Mesodermal cell (in vitro differentiated cells): ENCODE measurements around the gene EXO1.
A peak's percentile ranks its signal among the peaks of the same experiment; 100 is the strongest.
"Not testable (repeated sequence)": the region's sequence is repeated elsewhere in the genome, so short reads cannot be mapped to it uniquely, and the experiment has no call there.

Experiments used
- H3K27ac ChIP-seq: 2 replicates; pipeline ENCODE4 v1.7.0; 2013; ENCODE audit warnings: mild to moderate bottlenecking, low read depth, low read length, moderate library complexity; ENCODE audit not compliant: severe bottlenecking
- H3K36me3 ChIP-seq: 2 replicates; pipeline ENCODE4 v1.7.1; 2013; ENCODE audit warnings: mild to moderate bottlenecking, low read length, moderate library complexity; ENCODE audit not compliant: control insufficient read depth, insufficient read depth
- H3K4me1 ChIP-seq: one replicate; pipeline ENCODE4 v1.7.1; 2013; ENCODE audit warnings: mild to moderate bottlenecking, low read length; ENCODE audit not compliant: insufficient read depth, control insufficient read depth, poor library complexity, severe bottlenecking
- H3K4me3 ChIP-seq: 2 replicates; pipeline ENCODE4 v1.7.0; 2013; ENCODE audit warnings: low read length, control low read depth, mild to moderate bottlenecking; ENCODE audit not compliant: insufficient read depth, poor library complexity, severe bottlenecking; ENCODE audit errors: extremely low read depth
- H3K9me3 ChIP-seq: 2 replicates; pipeline ENCODE4 v1.7.1; 2013; ENCODE audit warnings: mild to moderate bottlenecking, low read length, moderate library complexity; ENCODE audit not compliant: control insufficient read depth
- WGBS, 2 experiments: methylation state at CpG; one replicate each; pipeline ENCODE4 v1.1.5; 2013; ENCODE audit warnings: missing lambda C conversion rate in 2 of 2; ENCODE audit not compliant: insufficient coverage in 2 of 2; 5-methylcytosine and 5-hydroxymethylcytosine counted together

EXO1 gene

DNA sequence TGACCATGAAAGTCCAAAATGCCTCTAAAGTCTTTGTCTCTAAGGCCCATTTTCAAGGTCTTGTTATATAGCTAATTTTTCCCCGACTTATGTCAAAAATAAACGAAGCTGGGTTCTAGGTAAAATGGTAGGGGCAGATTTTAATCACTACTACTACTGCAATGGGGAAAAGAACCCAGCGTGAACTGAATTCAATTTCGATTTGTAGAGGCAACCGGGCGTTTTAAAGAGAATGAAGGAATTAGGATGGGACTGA lies 536 bp upstream of the EXO1 start:
- 0% methylated on average over 4 of the region's 6 CpGs for WGBS, 2 experiments
- H3K36me3 ChIP-seq, result peaks cover 18% of the 10 kb centered on the region
- peak overlapping the region; percentile 83 for H3K4me3 ChIP-seq
- H3K27ac ChIP-seq, result peak overlapping the region; percentile 90
- H3K4me1 ChIP-seq, result peaks cover under 1% of the 10 kb centered on the region
- no peaks in the 10 kb centered on the region for H3K9me3 ChIP-seq

DNA sequence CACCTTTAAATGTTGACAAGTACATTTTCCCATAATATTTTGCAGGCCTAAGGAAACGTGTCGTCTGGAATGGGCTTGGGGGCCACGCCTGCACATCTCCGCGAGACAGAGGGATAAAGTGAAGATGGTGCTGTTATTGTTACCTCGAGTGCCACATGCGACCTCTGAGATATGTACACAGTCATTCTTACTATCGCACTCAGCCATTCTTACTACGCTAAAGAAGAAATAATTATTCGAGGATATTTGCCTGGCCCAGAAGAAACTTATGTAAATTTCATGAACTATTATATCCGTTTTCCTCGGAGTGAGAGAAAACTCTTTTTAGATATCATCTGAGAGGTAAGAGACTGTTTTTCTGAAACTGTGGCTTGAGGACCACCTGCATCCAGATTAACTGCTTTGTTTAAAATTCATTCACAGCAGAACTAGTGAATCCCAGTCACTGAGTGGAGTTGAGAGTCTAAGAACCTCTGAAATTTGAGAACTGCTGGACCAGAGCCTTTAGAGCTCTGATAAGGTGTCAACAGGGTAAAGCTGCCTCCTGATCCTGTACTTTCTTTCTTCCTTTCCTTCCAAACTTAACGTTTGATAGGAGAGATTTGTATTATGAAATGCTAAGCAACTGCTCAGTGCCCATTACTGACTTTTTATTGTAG lies 811 bp downstream of the EXO1 start:
- H3K4me3 ChIP-seq, result peak overlapping the region; percentile 83

DNA sequence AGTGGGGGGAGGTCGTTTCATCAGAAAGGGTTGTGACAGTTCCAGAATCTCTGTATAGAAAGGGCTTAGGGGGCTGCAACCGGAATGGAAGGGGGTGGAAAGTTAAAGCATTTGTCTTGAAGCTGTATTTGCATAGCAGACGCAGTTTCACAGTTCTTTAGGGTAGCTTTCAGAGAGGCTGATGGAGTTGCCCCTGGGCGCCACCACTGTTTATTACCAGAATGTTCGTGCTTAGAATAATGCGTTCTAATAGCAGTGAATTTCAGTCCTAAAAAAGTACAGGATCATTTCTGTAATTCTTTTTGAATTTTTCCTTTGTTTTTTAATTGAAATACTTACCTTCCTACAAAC lies 1.3 kb downstream of the EXO1 start:
- no peak overlapping the region for H3K27ac ChIP-seq

More for the DNA sequence above, 811 bp downstream of the EXO1 start:
- Histone ChIP-seq H3K27ac (no peak overlapping the region), H3K9me3 (no peaks in the 10 kb centered on the region), H3K4me1 (no peaks in the 10 kb centered on the region), H3K36me3 (peaks cover 30% of the 10 kb centered on the region)
- WGBS, 2 experiments, result 10% methylated on average over 3 of the region's 13 CpGs; no CpG with 5 or more reads in 1 of the 2 experiments

DNA sequence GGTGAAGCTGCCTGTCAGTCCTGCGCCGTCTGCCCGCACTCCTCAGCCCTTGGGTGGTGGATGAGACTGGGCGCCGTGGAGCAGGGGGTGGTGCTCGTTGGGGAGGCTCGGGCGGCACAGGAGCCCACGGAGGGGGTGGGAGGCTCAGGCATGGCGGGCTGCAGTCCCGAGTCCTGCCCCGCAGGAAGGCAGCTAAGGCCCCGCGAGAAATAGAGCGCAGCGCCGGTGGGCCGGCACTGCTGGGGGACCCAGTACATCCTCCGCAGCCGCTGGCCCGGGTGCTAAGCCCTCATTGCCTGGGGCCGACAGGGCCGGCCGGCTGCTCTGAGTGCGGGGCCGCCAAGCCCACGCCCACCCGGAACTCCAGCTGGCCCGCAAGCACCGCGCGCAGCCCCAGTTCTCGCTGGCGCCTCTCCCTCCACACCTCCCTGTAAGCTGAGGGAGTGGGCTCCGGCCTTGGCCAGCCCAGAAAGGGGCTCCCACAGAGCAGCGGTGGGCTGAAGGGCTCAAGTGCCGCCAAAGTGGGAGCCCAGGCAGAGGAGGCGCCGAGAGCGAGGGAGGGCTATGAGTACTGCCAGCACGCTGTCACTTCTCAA lies 7.6 kb downstream of the EXO1 start:
- H3K36me3 ChIP-seq, result peaks cover 65% of the 10 kb centered on the region
- not testable (repeated sequence) for H3K4me3 ChIP-seq, H3K4me1 ChIP-seq, H3K9me3 ChIP-seq, H3K27ac ChIP-seq
- 96 to 98% methylated on average over 26 to 28 of the region's 41 CpGs for WGBS, 2 experiments

More for the DNA sequence above, 1.3 kb downstream of the EXO1 start:
- Histone ChIP-seq H3K4me3 (peak overlapping the region; percentile 83), H3K4me1 (no peaks in the 10 kb centered on the region), H3K9me3 (no peaks in the 10 kb centered on the region), H3K36me3 (peaks cover 35% of the 10 kb centered on the region)
- 26 to 50% methylated on average over 3 to 4 of the region's 6 CpGs for WGBS, 2 experiments

DNA sequence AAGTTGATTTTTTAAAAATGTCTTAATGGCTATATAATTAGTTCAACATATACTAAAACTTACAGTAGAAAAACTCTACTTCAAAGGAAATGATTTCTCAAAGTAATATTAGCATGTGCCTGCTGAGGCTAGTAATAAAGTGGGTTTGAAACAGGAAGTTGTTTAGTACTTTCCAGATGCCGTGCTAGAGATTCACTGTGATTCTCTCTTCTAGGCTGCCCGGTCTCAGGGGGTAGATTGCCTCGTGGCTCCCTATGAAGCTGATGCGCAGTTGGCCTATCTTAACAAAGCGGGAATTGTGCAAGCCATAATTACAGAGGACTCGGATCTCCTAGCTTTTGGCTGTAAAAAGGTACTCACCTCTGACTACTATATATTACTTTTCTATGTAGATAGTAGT lies 9.1 kb downstream of the EXO1 start:
- H3K4me3 ChIP-seq, result no peak overlapping the region
- no peak overlapping the region for H3K27ac ChIP-seq
- 90 to 98% methylated on average over 4 to 5 of the region's 6 CpGs for WGBS, 2 experiments
- H3K36me3 ChIP-seq, result peaks cover 65% of the 10 kb centered on the region
- H3K4me1 ChIP-seq, result no peaks in the 10 kb centered on the region
- H3K9me3 ChIP-seq, result no peaks in the 10 kb centered on the region

DNA sequence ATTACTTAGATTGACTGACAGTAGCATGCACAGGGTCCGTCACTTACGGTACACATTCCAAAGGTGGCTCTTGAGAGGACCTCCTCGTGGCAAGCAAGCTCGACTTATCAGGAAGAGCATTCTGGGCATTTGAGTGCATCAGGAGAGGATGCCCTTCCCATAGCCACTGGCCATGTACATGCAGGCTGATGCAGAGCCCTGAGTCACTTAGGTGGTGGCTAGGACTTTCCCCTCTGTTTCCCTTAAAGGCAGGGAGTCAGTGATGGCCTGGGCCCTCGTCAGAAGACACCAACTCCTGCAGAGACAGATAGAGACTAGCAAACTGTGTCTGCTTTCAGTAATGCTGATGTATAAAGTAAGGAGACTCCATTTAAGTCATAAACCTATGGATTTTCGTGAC lies 12.9 kb downstream of the EXO1 start:
- Histone ChIP-seq H3K9me3 (no peaks in the 10 kb centered on the region), H3K36me3 (peaks cover 53% of the 10 kb centered on the region), H3K4me3 (no peak overlapping the region), H3K4me1 (no peaks in the 10 kb centered on the region), H3K27ac (no peak overlapping the region)
- 84 to 98% methylated on average over 4 to 5 of the region's 6 CpGs for WGBS, 2 experiments

DNA sequence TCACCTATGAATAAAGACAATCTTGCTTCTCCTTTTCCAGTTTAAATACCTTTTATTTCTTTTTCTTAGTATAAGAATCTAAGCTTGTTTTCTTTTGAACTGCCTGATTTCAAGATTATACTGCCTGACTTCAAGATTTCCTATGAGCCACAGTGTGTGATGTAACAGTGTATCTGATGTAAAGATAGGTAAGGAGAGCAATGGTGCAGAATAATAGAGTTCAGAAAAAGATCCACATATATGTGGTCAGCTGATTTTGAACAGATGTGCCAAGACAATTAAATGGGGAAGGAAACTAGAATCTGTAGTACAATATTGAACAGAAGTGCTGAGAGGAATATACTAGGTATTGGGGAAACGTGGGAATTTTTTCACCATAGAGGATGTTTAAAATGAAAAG lies 21.0 kb downstream of the EXO1 start:
- H3K27ac ChIP-seq, result no peak overlapping the region
- no CpG with 5 or more reads among the region's 1 CpG for WGBS, 2 experiments

DNA sequence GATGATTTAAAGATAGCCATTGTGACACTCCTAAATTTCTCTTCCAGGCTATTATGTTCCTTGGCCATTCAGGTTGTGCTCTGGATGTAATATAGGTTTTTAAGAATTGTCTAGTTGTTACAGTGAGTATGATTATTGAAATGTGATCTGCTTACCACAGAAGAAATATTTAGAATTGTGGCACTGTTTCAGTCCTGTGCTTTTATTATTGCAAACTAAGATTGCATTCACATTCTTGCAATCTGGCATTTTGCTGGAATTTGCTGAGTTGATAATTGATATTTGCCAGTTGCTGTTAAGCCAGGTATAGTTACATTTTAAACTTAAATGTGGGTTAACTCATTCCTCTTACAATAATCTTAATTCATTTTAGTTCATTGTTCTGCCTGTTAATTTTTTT lies 22.3 kb downstream of the EXO1 start:
- Histone ChIP-seq H3K36me3 (peaks cover 57% of the 10 kb centered on the region), H3K4me1 (no peaks in the 10 kb centered on the region), H3K9me3 (no peaks in the 10 kb centered on the region)

More for the DNA sequence above, 21.0 kb downstream of the EXO1 start:
- no peaks in the 10 kb centered on the region for H3K9me3 ChIP-seq
- H3K36me3 ChIP-seq, result peaks cover 57% of the 10 kb centered on the region
- H3K4me3 ChIP-seq, result no peak overlapping the region
- H3K4me1 ChIP-seq, result no peaks in the 10 kb centered on the region

DNA sequence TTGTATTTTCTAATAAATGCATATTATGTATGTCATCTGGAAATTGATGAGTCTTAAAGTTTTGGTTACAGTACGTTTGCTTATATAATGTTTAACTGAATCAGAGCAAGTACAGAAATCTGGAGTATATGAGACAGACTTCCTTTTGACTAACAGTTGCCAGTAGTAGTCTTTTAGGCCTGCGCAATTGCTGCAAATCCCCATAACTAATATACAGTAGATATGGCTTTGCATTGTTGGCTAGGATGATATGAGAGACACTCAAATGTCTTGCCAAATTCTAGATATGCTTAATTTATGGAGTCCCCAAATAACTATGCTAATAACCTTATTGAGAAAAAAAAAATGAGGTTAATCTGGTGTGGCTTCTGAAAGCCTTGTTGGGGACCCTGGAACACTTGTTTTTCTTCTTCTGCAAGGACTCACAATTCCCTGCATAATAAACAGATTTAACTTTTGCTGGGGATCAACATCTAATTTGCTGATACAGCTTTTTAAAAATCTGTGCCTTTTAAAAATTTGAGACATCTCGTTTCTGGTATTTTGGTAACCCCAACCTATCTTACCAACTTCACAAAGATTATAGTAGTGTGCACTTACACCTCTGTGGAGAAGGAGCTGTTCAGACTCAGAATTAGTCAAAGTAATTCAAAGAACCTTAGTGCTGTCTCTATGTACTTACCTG lies 22.9 kb downstream of the EXO1 start:
- Histone ChIP-seq H3K4me3 (no peak overlapping the region), H3K36me3 (peaks cover 55% of the 10 kb centered on the region)
- no CpG with 5 or more reads among the region's 3 CpGs for WGBS, 2 experiments

More for the DNA sequence above, 22.3 kb downstream of the EXO1 start:
- Histone ChIP-seq H3K4me3 (no peak overlapping the region), H3K27ac (no peak overlapping the region)

DNA sequence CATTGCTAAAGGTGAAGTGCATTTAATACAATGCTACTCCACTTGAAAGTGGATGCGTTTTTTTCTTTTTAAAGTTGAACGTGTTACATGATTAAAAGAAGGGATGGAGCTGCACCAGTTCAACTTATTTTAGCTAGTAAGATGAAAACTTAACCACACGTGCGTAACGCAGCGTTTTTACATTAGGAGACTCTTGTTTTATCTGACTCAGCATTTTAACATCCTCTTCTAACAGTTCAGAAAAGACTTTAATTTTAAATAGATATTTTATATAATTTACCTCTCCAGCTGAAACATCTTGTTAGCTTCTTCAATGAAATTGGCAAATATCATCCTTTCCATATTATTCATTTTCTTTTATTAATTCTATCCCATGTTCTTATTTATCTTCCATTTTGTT lies 33.4 kb downstream of the EXO1 start:
- Histone ChIP-seq H3K36me3 (peaks cover 38% of the 10 kb centered on the region), H3K9me3 (no peaks in the 10 kb centered on the region), H3K4me3 (no peak overlapping the region), H3K4me1 (no peaks in the 10 kb centered on the region), H3K27ac (no peak overlapping the region)
- 83% methylated on average over 2 of the region's 6 CpGs; no CpG with 5 or more reads in 1 of the 2 experiments for WGBS, 2 experiments

More for the DNA sequence above, 22.9 kb downstream of the EXO1 start:
- Histone ChIP-seq H3K27ac (no peak overlapping the region), H3K9me3 (no peaks in the 10 kb centered on the region), H3K4me1 (no peaks in the 10 kb centered on the region)

DNA sequence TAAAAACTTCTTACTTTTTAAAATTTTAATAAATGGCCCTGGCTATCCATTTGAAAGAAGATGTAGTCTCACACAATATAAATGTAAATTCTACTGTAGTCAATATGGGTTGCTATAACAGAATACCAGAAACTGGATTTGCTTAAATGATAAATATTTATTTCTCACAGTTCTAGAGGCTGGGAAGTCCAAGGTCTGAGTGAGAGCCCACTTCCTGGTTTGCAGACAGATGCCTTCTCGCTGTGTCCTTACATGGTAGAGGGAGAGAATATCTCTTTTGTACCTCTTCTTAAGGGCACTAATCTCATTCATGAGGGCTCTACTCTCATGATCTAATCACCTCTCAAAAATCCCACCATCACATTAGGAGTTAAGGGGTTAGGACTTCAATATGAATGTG lies 35.2 kb downstream of the EXO1 start:
- no CpG with 5 or more reads among the region's 1 CpG for WGBS, 2 experiments

More for the DNA sequence above, 35.2 kb downstream of the EXO1 start:
- Histone ChIP-seq H3K27ac (no peak overlapping the region), H3K4me1 (no peaks in the 10 kb centered on the region), H3K4me3 (no peak overlapping the region), H3K36me3 (peaks cover 45% of the 10 kb centered on the region), H3K9me3 (no peaks in the 10 kb centered on the region)
